HepG2 (cell line): ENCODE results near the gene FIBP. TPM values are rescaled to one million over a fixed set of nuclear protein-coding genes. Genes with fewer than 3 reads are reported as not detected.
A peak's percentile ranks its signal among the peaks of the same experiment; 100 is the strongest.

Source experiments
- CREM ChIP-seq, 2 experiments: sonication (generic) in 1 of 2; formaldehyde crosslinking in 1 of 2; IDR thresholded peaks; 2 replicates each; pipeline versions ENCODE4 v1.4.0 to v1.6.1; 2016 to 2020; ENCODE audit warnings: antibody characterized with exemption in 1 of 2, mild to moderate bottlenecking in 1 of 2, missing genetic modification reagents in 1 of 2
- ELF4 ChIP-seq: sonication (generic); formaldehyde crosslinking; IDR thresholded peaks from 2 replicates; pipeline ENCODE4 v1.5.0; 2020; ENCODE audit warnings: missing genetic modification reagents, mild to moderate bottlenecking, moderate library complexity, borderline replicate concordance
- FOXK1 ChIP-seq: sonication (generic); formaldehyde crosslinking; IDR thresholded peaks from 2 replicates; pipeline ENCODE4 v1.4.0; 2020; ENCODE audit warnings: low read depth, missing genetic modification reagents, borderline replicate concordance
- MED1 ChIP-seq: sonication (generic); formaldehyde crosslinking; IDR thresholded peaks from 2 replicates; pipeline ENCODE4 v1.4.0; 2020; ENCODE audit warnings: missing genetic modification reagents
- MIXL1 ChIP-seq: IDR thresholded peaks from 2 replicates; pipeline ENCODE4 v1.6.1; 2016
- NFE2 ChIP-seq: sonication (generic); formaldehyde crosslinking; IDR thresholded peaks from 2 replicates; pipeline ENCODE4 v1.4.0; 2020; ENCODE audit warnings: missing genetic modification reagents
- PAX8 ChIP-seq: sonication (generic); formaldehyde crosslinking; IDR thresholded peaks from 2 replicates; pipeline ENCODE4 v1.8.0; 2022; ENCODE audit warnings: mild to moderate bottlenecking, missing genetic modification reagents, borderline replicate concordance
- PAXIP1 ChIP-seq: sonication (generic); formaldehyde crosslinking; conservative IDR thresholded peaks from 2 replicates; pipeline ENCODE4 v1.4.0; 2020; ENCODE audit warnings: mild to moderate bottlenecking, missing genetic modification reagents, moderate library complexity
- RXRB ChIP-seq: IDR thresholded peaks from 2 replicates; pipeline ENCODE4 v1.6.1; 2016; ENCODE audit warnings: borderline replicate concordance, missing genetic modification reagents, missing compliant biosample characterization
- SIN3B ChIP-seq: fragments of 150-350 bp; IDR thresholded peaks from 2 replicates; pipeline ENCODE4 v1.6.1; 2014; ENCODE audit warnings: low read length
- SMARCC2 ChIP-seq: fragments of 450-650 bp; IDR thresholded peaks from 2 replicates; pipeline ENCODE4 v1.6.1; 2017; ENCODE audit warnings: antibody characterized with exemption, mild to moderate bottlenecking
- SP4 ChIP-seq: sonication (generic); formaldehyde crosslinking; IDR thresholded peaks from 2 replicates; pipeline ENCODE4 v1.8.1; 2023; ENCODE audit warnings: mild to moderate bottlenecking, missing genetic modification reagents
- ZKSCAN5 ChIP-seq: sonication (generic); formaldehyde crosslinking; IDR thresholded peaks from 2 replicates; pipeline ENCODE4 v1.5.1; 2020; ENCODE audit warnings: mild to moderate bottlenecking, missing genetic modification reagents
- ZNF251 ChIP-seq: sonication (generic); formaldehyde crosslinking; IDR thresholded peaks from 2 replicates; pipeline ENCODE4 v1.9.0; 2021; ENCODE audit warnings: mild to moderate bottlenecking, missing genetic modification reagents
- ZNF460 ChIP-seq: sonication (generic); formaldehyde crosslinking; IDR thresholded peaks from 2 replicates; pipeline ENCODE4 v1.5.1; 2020; ENCODE audit warnings: missing genetic modification reagents, mild to moderate bottlenecking, borderline replicate concordance
- ZNF570 ChIP-seq: sonication (generic); formaldehyde crosslinking; IDR thresholded peaks from 2 replicates; pipeline ENCODE4 v1.4.0; 2020; ENCODE audit warnings: mild to moderate bottlenecking, missing genetic modification reagents, borderline replicate concordance
- ZNF710 ChIP-seq: sonication (generic); formaldehyde crosslinking; IDR thresholded peaks from 2 replicates; pipeline ENCODE4 v1.5.0; 2020; ENCODE audit warnings: mild to moderate bottlenecking, missing genetic modification reagents, borderline replicate concordance
- ZNF780A ChIP-seq: sonication (generic); formaldehyde crosslinking; IDR thresholded peaks from 2 replicates; pipeline ENCODE4 v1.8.0; 2022; ENCODE audit warnings: mild to moderate bottlenecking, missing genetic modification reagents, moderate library complexity
- polyA plus RNA-seq, 8 experiments: library from polyadenylated mRNA; depleted of rRNA in 3 of 8; stranded (reverse) in 7 of 8; unstranded in 1 of 8; fragments of >200 nt; fragmentation: Illumina TruSeq in 4 of 8; extraction: Trizol in 4 of 8; gene quantifications; 2 replicates each; pipeline versions ENCODE4 v1.2.1 to v1.2.3, GENCODE V29; 2011 to 2016; ENCODE audit warnings: low read depth in 4 of 8, missing spikeins in 1 of 8, mixed read lengths in 1 of 8; ENCODE audit not compliant: insufficient read depth in 1 of 8
- total RNA-seq, 5 experiments: library from RNA; depleted of rRNA; stranded (reverse); fragments of >200 nt; fragmentation: Illumina TruSeq; extraction: Trizol; gene quantifications; 2 replicates each; pipeline ENCODE4 v1.2.3, GENCODE V29; 2016; ENCODE audit warnings: low read depth in 1 of 5
- TF ChIP-seq, protein P1 (sequence below): sonication (generic); formaldehyde crosslinking; IDR thresholded peaks from 2 replicates; pipeline ENCODE4 v1.4.0; 2020; ENCODE audit warnings: missing genetic modification reagents
- TF ChIP-seq, protein P2 (sequence below): sonication (generic); formaldehyde crosslinking; IDR thresholded peaks from 2 replicates; pipeline ENCODE4 v1.4.0; 2020; ENCODE audit warnings: missing genetic modification reagents

FIBP gene
- total and polyA plus RNA-seq, 2 of the 13 experiments (the other 11 are each of a cell fraction or from before 2014, with no cell fraction given): 42.9 to 62.1 TPM

GRCh38 chr11:65844231-65844872 lies 43.9 kb downstream of the FIBP start (continued):
- peak; percentile 73 for TF ChIP-seq PAXIP1 (CRISPR knock-in tag)
- peak; percentile 74 for TF ChIP-seq MIXL1
- no peak for TF ChIP-seq ZKSCAN5
- peak; percentile 64; the same call in 1 of the 2 replicates for TF ChIP-seq ZNF460 (CRISPR knock-in tag)
- TF ChIP-seq FOXK1: no peak
- TF ChIP-seq NFE2 (CRISPR knock-in tag): no peak
- TF ChIP-seq SP4 (CRISPR knock-in tag): no peak
- TF ChIP-seq MED1: peak; percentile 5; the same call in 1 of the 2 replicates
- no peak for TF ChIP-seq PAX8 (CRISPR knock-in tag)
- TF ChIP-seq ELF4 (CRISPR knock-in tag): no peak
- no peak for TF ChIP-seq ZNF710
- TF ChIP-seq CREM (IDR thresholded peaks at IDR 0.05): peak; percentile 33; the same call in 1 of the 2 replicates
- TF ChIP-seq CREM (CRISPR knock-in tag; IDR thresholded peaks at IDR 0.05): no peak
- TF ChIP-seq, protein P1, sequence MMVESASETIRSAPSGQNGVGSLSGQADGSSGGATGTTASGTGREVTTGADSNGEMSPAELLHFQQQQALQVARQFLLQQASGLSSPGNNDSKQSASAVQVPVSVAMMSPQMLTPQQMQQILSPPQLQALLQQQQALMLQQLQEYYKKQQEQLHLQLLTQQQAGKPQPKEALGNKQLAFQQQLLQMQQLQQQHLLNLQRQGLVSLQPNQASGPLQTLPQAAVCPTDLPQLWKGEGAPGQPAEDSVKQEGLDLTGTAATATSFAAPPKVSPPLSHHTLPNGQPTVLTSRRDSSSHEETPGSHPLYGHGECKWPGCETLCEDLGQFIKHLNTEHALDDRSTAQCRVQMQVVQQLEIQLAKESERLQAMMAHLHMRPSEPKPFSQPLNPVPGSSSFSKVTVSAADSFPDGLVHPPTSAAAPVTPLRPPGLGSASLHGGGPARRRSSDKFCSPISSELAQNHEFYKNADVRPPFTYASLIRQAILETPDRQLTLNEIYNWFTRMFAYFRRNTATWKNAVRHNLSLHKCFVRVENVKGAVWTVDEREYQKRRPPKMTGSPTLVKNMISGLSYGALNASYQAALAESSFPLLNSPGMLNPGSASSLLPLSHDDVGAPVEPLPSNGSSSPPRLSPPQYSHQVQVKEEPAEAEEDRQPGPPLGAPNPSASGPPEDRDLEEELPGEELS (CRISPR knock-in tag): peak; percentile 24; the same call in 1 of the 2 replicates
- no peak for TF ChIP-seq ZNF570 (CRISPR knock-in tag)
- TF ChIP-seq SMARCC2: no peak
- no peak for TF ChIP-seq ZNF780A (CRISPR knock-in tag)
- TF ChIP-seq ZNF251 (CRISPR knock-in tag): no peak
- TF ChIP-seq RXRB (CRISPR knock-in tag): peak; percentile 64
- TF ChIP-seq, protein P2, sequence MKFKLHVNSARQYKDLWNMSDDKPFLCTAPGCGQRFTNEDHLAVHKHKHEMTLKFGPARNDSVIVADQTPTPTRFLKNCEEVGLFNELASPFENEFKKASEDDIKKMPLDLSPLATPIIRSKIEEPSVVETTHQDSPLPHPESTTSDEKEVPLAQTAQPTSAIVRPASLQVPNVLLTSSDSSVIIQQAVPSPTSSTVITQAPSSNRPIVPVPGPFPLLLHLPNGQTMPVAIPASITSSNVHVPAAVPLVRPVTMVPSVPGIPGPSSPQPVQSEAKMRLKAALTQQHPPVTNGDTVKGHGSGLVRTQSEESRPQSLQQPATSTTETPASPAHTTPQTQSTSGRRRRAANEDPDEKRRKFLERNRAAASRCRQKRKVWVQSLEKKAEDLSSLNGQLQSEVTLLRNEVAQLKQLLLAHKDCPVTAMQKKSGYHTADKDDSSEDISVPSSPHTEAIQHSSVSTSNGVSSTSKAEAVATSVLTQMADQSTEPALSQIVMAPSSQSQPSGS (CRISPR knock-in tag): no peak
- TF ChIP-seq SIN3B: no peak
